BLaER1 (cell line): ENCODE measurements around the gene CDH1.

Source experiments
- H3K27ac ChIP-seq: shearing (Covaris generic); formaldehyde crosslinking; 2 replicates; pipeline ENCODE4 v1.8.1; 2022
- H3K27me3 ChIP-seq: shearing (Covaris generic); formaldehyde crosslinking; 2 replicates; pipeline ENCODE4 v1.8.1; 2022
- H3K36me3 ChIP-seq: shearing (Covaris generic); formaldehyde crosslinking; 2 replicates; pipeline ENCODE4 v1.8.1; 2022
- H3K4me1 ChIP-seq: shearing (Covaris generic); formaldehyde crosslinking; 2 replicates; pipeline ENCODE4 v1.8.1; 2022
- H3K4me2 ChIP-seq: shearing (Covaris generic); formaldehyde crosslinking; 2 replicates; pipeline ENCODE4 v1.8.1; 2022
- H3K4me3 ChIP-seq: shearing (Covaris generic); formaldehyde crosslinking; 2 replicates; pipeline ENCODE4 v1.8.1; 2022
- H3K9ac ChIP-seq: shearing (Covaris generic); formaldehyde crosslinking; 2 replicates; pipeline ENCODE4 v1.8.1; 2022
- H3K9me3 ChIP-seq: shearing (Covaris generic); formaldehyde crosslinking; 2 replicates; pipeline ENCODE4 v1.8.1; 2022
- H4K20me1 ChIP-seq: shearing (Covaris generic); formaldehyde crosslinking; 2 replicates; pipeline ENCODE4 v1.8.1; 2022
- Cebpa-rat ChIP-seq: shearing (Covaris generic); IDR thresholded peaks from 2 replicates; pipeline ENCODE4 v1.8.1; 2022

Gene CDH1

GRCh38 chr16:68843482-68844210 lies 106.6 kb downstream of the CDH1 start, which contains the start of gene TANGO6:
TSS of gene TANGO6 (plus strand) at chr16:68843531. CDS start at chr16:68843618, 87 bp downstream.
- peak within 1 kb of the TSS; percentile 83 for H3K4me3 ChIP-seq
- no peaks in the 10 kb centered on the region for H3K9me3 ChIP-seq
- H3K27me3 ChIP-seq = no peaks in the 10 kb centered on the region
- H4K20me1 ChIP-seq = 0 out of 2 replicates have a peak, but pooled peaks cover 5% of the 10 kb centered on the region
- peak within 1 kb of the TSS; percentile 95 for H3K27ac ChIP-seq
- peaks cover 15% of the 10 kb centered on the region for H3K4me1 ChIP-seq
- H3K4me2 ChIP-seq = peak within 1 kb of the TSS; percentile 91
- H3K36me3 ChIP-seq = no peaks in the 10 kb centered on the region
- peak within 1 kb of the TSS; percentile 95 for H3K9ac ChIP-seq
- no peak for TF ChIP-seq Cebpa-rat

DNA sequence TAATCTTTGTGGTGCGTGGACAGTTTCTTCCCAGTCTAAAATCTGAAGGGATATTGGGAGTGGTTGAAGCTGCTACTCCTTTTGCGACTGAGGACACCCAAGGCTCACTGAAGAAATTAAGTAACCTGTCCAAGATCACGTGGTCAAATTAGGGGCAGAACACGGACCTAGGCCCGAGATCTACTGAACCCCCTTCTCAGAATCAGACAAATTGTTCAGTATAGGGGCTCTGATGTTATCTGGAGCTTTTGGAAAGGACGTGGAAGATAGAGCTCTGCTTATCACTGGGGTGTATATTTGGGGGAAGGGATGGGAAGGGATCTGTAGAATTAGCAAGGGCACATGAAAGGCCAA lies 107.1 kb downstream of the CDH1 start:
- peak overlapping the region; percentile 95 for H3K9ac ChIP-seq
- no peaks in the 10 kb centered on the region for H3K27me3 ChIP-seq
- no peak for TF ChIP-seq Cebpa-rat

DNA sequence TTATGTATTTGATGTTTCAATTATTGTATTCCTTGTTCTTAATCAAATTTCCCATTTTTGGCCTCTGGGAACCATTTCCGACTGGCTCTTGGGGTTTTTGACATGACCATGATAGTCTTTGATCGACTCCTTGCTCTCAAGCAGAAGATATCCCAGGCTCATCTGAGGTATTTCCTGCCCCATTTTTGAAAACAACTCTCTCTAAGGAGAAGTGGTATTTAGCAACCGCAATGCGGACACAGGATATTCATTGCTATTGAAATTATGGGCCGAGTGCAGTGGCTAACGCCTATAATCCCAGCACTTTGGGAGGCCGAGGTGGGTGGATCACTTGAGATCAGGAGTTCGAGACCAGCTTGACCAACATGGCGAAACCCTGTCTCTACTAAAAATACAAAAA lies 111.7 kb downstream of the CDH1 start:
- Histone ChIP-seq H3K4me2 (no peak overlapping the region), H3K4me1 (peaks cover 10% of the 10 kb centered on the region), H3K9ac (no peak overlapping the region), H3K27me3 (no peaks in the 10 kb centered on the region), H3K9me3 (0 out of 2 replicates have a peak, but pooled peaks cover under 1% of the 10 kb centered on the region), H3K27ac (no peak overlapping the region), H3K36me3 (no peaks in the 10 kb centered on the region), H4K20me1 (0 out of 2 replicates have a peak, but pooled peaks cover 5% of the 10 kb centered on the region), H3K4me3 (no peak overlapping the region)
- TF ChIP-seq Cebpa-rat = no peak

More for the DNA sequence above, 107.1 kb downstream of the CDH1 start:
- Histone ChIP-seq H3K36me3 (no peaks in the 10 kb centered on the region), H3K4me2 (peak overlapping the region; percentile 91), H3K4me3 (peak overlapping the region; percentile 83), H3K27ac (peak overlapping the region; percentile 95), H4K20me1 (0 out of 2 replicates have a peak, but pooled peaks cover 5% of the 10 kb centered on the region), H3K4me1 (peaks cover 15% of the 10 kb centered on the region), H3K9me3 (no peaks in the 10 kb centered on the region)

DNA sequence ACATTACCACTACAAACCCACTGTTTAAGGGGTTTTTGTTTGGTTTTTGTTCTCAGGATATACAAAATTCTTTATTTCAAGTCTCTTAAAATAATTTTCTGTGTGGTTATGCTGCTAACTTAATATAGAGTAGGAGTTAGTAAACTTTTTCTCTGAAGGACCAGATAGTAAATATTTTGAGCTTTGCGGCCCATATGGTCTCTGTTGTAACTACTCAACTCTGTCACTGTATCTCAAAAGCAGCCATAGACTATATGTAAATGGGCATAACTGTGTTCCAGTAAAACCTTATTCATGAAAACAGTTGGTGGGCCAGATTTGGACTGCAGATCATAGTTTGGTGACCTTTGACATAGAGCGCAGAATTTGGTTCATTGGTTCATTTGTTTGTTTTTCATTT lies 113.4 kb downstream of the CDH1 start:
- TF ChIP-seq Cebpa-rat = no peak

DNA sequence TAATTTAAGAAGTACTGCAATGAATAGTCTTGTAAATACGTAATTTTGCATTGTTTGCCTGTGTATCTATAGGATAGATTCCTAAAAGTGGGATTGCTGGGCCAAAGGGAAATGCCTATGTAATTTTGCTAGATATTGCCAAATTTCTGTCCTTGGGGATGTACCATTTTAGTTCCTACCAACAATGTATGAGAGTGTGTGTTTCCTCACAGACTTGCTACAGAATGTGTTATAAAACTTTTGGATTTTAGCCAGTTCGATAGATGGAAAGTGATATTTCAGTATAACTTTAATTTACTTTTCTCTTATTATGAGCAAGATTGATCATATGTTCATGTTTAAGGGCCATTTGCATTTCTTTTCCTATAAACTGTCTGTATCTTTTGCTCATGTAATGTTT lies 114.5 kb downstream of the CDH1 start:
- no peak overlapping the region for H3K9ac ChIP-seq
- H3K4me3 ChIP-seq = no peak overlapping the region
- H3K27ac ChIP-seq = no peak overlapping the region

More for the DNA sequence above, 113.4 kb downstream of the CDH1 start:
- no peaks in the 10 kb centered on the region for H3K4me1 ChIP-seq
- peaks cover 7% of the 10 kb centered on the region; the same call in 1 of the 2 replicates for H3K36me3 ChIP-seq
- no peak overlapping the region for H3K4me2 ChIP-seq
- no peak overlapping the region for H3K4me3 ChIP-seq
- no peaks in the 10 kb centered on the region for H3K27me3 ChIP-seq
- 0 out of 2 replicates have a peak, but pooled peaks cover 5% of the 10 kb centered on the region for H4K20me1 ChIP-seq
- no peak overlapping the region for H3K27ac ChIP-seq
- H3K9ac ChIP-seq = no peak overlapping the region
- H3K9me3 ChIP-seq = 0 out of 2 replicates have a peak, but pooled peaks cover 15% of the 10 kb centered on the region

GRCh38 chr16:68857479-68857878 lies 120.4 kb downstream of the CDH1 start:
- 0 out of 2 replicates have a peak, but pooled peaks cover 25% of the 10 kb centered on the region for H3K9me3 ChIP-seq
- no peaks in the 10 kb centered on the region for H4K20me1 ChIP-seq
- peaks cover 31% of the 10 kb centered on the region for H3K36me3 ChIP-seq
- no peak for TF ChIP-seq Cebpa-rat
- H3K9ac ChIP-seq = no peak overlapping the region
- no peak overlapping the region for H3K27ac ChIP-seq
- H3K4me3 ChIP-seq = no peak overlapping the region
- H3K4me2 ChIP-seq = no peak overlapping the region
- no peaks in the 10 kb centered on the region for H3K27me3 ChIP-seq
- no peaks in the 10 kb centered on the region for H3K4me1 ChIP-seq

More for the DNA sequence above, 114.5 kb downstream of the CDH1 start:
- Histone ChIP-seq H3K36me3 (peaks cover 8% of the 10 kb centered on the region; the same call in 1 of the 2 replicates), H3K4me2 (no peak overlapping the region), H3K4me1 (no peaks in the 10 kb centered on the region), H3K9me3 (0 out of 2 replicates have a peak, but pooled peaks cover 15% of the 10 kb centered on the region), H3K27me3 (no peaks in the 10 kb centered on the region), H4K20me1 (0 out of 2 replicates have a peak, but pooled peaks cover 5% of the 10 kb centered on the region)
- no peak for TF ChIP-seq Cebpa-rat

- Histone ChIP-seq H3K4me3 (no peak overlapping the region), H3K27me3 (no peaks in the 10 kb centered on the region), H3K36me3 (peaks cover 48% of the 10 kb centered on the region), H3K4me1 (no peaks in the 10 kb centered on the region), H3K9ac (no peak overlapping the region), H3K27ac (no peak overlapping the region), H3K4me2 (no peak overlapping the region), H4K20me1 (no peaks in the 10 kb centered on the region), H3K9me3 (0 out of 2 replicates have a peak, but pooled peaks cover 16% of the 10 kb centered on the region)
- no peak for TF ChIP-seq Cebpa-rat
These were observed 122.7 kb downstream of the CDH1 start for GRCh38 chr16:68859828-68860227.

DNA sequence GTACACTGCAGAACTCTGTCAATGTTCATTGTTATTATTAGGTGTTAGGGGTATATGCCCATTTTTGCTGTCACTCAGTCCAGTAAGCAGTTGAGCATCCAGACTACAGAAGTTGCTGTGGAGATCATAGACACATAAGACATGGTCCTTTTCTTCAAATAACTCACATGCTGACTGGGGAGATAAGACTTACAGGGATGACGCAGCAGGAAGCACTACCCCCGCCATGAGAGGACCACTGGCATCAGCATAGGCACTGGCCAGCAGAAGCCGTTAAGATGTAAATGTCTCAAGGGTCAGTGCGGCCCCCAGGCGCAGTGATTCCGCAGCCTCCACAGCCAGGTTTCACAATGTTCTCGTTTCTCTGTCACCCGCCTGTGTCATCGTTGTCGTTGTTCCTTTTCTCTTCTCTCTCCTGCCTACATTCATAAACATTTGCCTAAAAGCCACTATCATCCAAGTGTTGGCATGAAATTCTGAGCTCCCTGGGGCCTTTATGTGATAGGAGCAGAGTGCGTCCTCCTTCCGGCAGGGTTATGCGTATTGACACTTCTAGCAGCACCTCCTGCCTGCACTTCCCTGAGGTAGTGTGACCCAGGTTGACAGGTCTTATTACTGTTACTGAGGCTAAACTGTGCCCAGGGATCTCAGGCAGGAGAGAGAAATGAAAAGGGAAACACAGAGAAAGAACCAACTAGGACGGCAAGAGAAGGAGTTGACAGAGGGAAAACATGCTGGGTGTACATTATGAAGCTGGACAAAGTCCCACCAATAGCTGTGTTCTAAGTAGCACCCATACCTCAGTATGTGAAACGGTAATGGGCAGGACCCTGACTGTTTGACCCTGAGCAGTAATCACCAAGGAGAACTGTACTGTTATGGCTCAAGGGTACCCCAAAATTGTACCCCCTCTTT lies 124.1 kb downstream of the CDH1 start:
- peaks cover 41% of the 10 kb centered on the region for H3K36me3 ChIP-seq
- H3K9ac ChIP-seq = no peak overlapping the region
- TF ChIP-seq Cebpa-rat = no peak
- H4K20me1 ChIP-seq = no peaks in the 10 kb centered on the region
- 0 out of 2 replicates have a peak, but pooled peaks cover 10% of the 10 kb centered on the region for H3K9me3 ChIP-seq
- no peak overlapping the region for H3K27ac ChIP-seq
- no peak overlapping the region for H3K4me2 ChIP-seq
- H3K4me3 ChIP-seq = no peak overlapping the region
- H3K27me3 ChIP-seq = no peaks in the 10 kb centered on the region
- no peaks in the 10 kb centered on the region for H3K4me1 ChIP-seq

GRCh38 chr16:68866933-68867332 lies 129.8 kb downstream of the CDH1 start:
- H3K27ac ChIP-seq = no peak overlapping the region
- H3K4me1 ChIP-seq = no peaks in the 10 kb centered on the region
- no peak overlapping the region for H3K4me3 ChIP-seq
- H3K27me3 ChIP-seq = no peaks in the 10 kb centered on the region
- no peak overlapping the region for H3K9ac ChIP-seq
- H3K9me3 ChIP-seq = no peaks in the 10 kb centered on the region
- no peaks in the 10 kb centered on the region for H4K20me1 ChIP-seq
- TF ChIP-seq Cebpa-rat = no peak
- peaks cover 36% of the 10 kb centered on the region for H3K36me3 ChIP-seq
- H3K4me2 ChIP-seq = no peak overlapping the region
